ENCODE data around the gene PFN3. TPM values are rescaled to one million over a fixed set of nuclear protein-coding genes. Genes with fewer than 3 reads are reported as not detected.

PFN3 gene
- total RNA-seq, 1 donor from 2014 or later = not detected

- no peak for TF ChIP-seq CTCF (IDR thresholded peaks at IDR 0.05; ENCODE audit: insufficient read depth, low read length, poor library complexity, severe bottlenecking)
- H3K4me3 ChIP-seq (ENCODE audit: low read depth, low read length) = no peak overlapping the region
- H3K36me3 ChIP-seq (ENCODE audit: control insufficient read depth, insufficient read depth, low read length) = no peaks in the 10 kb centered on the region
- H3K27me3 ChIP-seq (ENCODE audit: control insufficient read depth, insufficient read depth, low read length) = peaks cover 41% of the 10 kb centered on the region
- DNase-seq (ENCODE audit: low read depth) = no peak
These were observed 2.5 kb downstream of the PFN3 start for GRCh38 chr5:177397875-177398390.

GRCh38 chr5:177396807-177397206 is 3.7 kb downstream of the PFN3 start:
- no peak overlapping the region for H3K4me3 ChIP-seq (ENCODE audit: low read depth, low read length)
- DNase-seq (ENCODE audit: low read depth) = no peak
- no peak for TF ChIP-seq CTCF (IDR thresholded peaks at IDR 0.05; ENCODE audit: insufficient read depth, low read length, poor library complexity, severe bottlenecking)
- no peaks in the 10 kb centered on the region for H3K36me3 ChIP-seq (ENCODE audit: control insufficient read depth, insufficient read depth, low read length)
- H3K27me3 ChIP-seq (ENCODE audit: control insufficient read depth, insufficient read depth, low read length) = peaks cover 35% of the 10 kb centered on the region

GRCh38 chr5:177396078-177396477 is 4.4 kb downstream of the PFN3 start:
- peaks cover 33% of the 10 kb centered on the region for H3K27me3 ChIP-seq (ENCODE audit: control insufficient read depth, insufficient read depth, low read length)
- no peak overlapping the region for H3K4me3 ChIP-seq (ENCODE audit: low read depth, low read length)
- no peaks in the 10 kb centered on the region for H3K36me3 ChIP-seq (ENCODE audit: control insufficient read depth, insufficient read depth, low read length)
- no peak for DNase-seq (ENCODE audit: low read depth)
- TF ChIP-seq CTCF (IDR thresholded peaks at IDR 0.05; ENCODE audit: insufficient read depth, low read length, poor library complexity, severe bottlenecking) = no peak

GRCh38 chr5:177393990-177394389 is 6.5 kb downstream of the PFN3 start:
- DNase-seq (ENCODE audit: low read depth) = no peak
- H3K27me3 ChIP-seq (ENCODE audit: control insufficient read depth, insufficient read depth, low read length) = peaks cover 16% of the 10 kb centered on the region
- no peak overlapping the region for H3K4me3 ChIP-seq (ENCODE audit: low read depth, low read length)
- no peaks in the 10 kb centered on the region for H3K36me3 ChIP-seq (ENCODE audit: control insufficient read depth, insufficient read depth, low read length)
- TF ChIP-seq CTCF (IDR thresholded peaks at IDR 0.05; ENCODE audit: insufficient read depth, low read length, poor library complexity, severe bottlenecking) = no peak

- TF ChIP-seq CTCF (IDR thresholded peaks at IDR 0.05; ENCODE audit: insufficient read depth, low read length, poor library complexity, severe bottlenecking) = no peak
- peaks cover 14% of the 10 kb centered on the region for H3K27me3 ChIP-seq (ENCODE audit: control insufficient read depth, insufficient read depth, low read length)
- no peak overlapping the region for H3K4me3 ChIP-seq (ENCODE audit: low read depth, low read length)
- H3K36me3 ChIP-seq (ENCODE audit: control insufficient read depth, insufficient read depth, low read length) = no peaks in the 10 kb centered on the region
- no peak for DNase-seq (ENCODE audit: low read depth)
These were observed 7.2 kb downstream of the PFN3 start for GRCh38 chr5:177393206-177393765.

GRCh38 chr5:177392765-177393164 is 7.7 kb downstream of the PFN3 start:
- Histone ChIP-seq H3K36me3 (ENCODE audit: control insufficient read depth, insufficient read depth, low read length) (no peaks in the 10 kb centered on the region), H3K27me3 (ENCODE audit: control insufficient read depth, insufficient read depth, low read length) (peaks cover 12% of the 10 kb centered on the region), H3K4me3 (ENCODE audit: low read depth, low read length) (no peak overlapping the region)
- no peak for DNase-seq (ENCODE audit: low read depth)
- no peak for TF ChIP-seq CTCF (IDR thresholded peaks at IDR 0.05; ENCODE audit: insufficient read depth, low read length, poor library complexity, severe bottlenecking)
